ENCODE data around the gene ANO9.

Gene ANO9

DNA sequence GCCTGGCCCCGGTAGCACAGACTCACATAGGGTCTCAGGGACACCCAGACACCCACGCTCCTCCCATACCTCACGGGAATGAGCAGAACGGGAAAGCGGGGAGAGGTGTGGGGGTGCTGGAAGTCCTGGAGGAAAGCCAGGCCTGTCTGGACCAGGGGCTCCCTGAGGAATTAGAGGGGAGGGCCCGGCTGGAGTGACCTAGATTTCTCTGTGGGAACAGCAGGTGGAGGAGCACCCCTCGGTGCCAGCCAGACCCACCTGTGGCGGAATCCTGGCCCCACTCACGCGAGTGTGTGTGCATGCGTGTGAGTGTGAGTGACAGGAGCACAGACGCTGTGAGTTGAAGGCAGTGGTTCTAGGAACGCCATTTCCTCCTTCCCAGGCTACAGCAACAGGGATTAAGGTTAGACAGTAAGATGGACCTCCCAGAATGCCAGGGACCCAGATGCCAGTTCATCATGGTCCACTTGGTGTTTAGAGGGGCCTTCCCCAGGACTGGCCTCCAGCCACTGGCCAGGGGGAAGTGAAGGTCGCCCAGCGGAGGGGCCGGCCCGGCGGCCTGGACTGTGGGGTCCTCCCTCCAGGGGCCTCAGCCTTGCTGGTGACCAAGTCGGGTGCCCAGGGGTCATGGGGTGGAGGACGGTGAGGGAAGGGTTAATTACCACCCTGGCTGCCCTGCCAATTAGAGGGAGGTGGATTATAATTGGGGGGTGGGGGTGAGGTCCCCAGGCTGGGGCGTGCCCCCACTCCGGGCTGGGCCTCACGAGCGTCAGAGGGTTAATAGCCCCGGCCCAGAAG lies 46.8 kb downstream of the ANO9 start:
- no peaks in the 10 kb centered on the region for H3K4me1 Mint-ChIP-seq
- no peak overlapping the region for H3K27ac Mint-ChIP-seq
- H3K36me3 Mint-ChIP-seq (ENCODE audit: low read depth) = no peaks in the 10 kb centered on the region
- H3K9me3 Mint-ChIP-seq = no peaks in the 10 kb centered on the region
- TF ChIP-seq CTCF (IDR thresholded peaks at IDR 0.05; ENCODE audit: unreplicated experiment in 3 of 3) = no peak
- no peaks in the 10 kb centered on the region for H3K27me3 Mint-ChIP-seq (ENCODE audit: low read depth)
- no peak overlapping the region for H3K4me3 Mint-ChIP-seq

DNA sequence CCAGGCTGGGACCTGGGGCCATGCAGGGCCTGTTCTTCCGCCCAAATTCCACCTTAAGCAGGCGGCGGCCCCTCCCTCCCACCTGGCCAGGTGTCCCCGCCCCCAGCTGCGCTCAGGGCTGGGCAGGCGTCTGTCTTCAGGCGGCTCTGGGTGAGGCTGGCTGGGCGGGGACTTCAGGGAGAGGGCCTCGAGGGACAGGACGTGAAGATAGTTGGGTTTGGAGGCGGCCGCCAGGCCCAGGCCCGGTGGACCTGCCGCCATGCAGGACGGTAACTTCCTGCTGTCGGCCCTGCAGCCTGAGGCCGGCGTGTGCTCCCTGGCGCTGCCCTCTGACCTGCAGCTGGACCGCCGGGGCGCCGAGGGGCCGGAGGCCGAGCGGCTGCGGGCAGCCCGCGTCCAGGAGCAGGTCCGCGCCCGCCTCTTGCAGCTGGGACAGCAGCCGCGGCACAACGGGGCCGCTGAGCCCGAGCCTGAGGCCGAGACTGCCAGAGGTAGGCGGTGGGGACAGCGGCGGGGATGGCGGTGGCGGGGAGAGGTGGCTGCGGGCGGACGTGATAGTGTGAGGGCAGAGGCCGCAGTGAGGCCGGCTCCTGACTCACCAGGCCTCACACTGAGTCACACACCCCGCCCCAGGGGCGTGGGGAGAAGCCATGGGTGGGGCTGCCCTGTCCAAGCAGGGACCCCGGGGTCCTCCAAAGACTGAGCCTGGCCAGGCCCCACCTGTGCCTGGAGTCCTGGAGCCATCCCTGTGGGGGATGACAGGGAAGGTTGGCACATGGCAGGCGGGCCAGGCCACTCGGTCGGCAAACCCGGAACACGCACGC lies 47.6 kb downstream of the ANO9 start, which contains the start of gene PKP3:
Gene PKP3, plus strand, starts transcription at position 176 of the 824 bp plus-strand sequence. Its CDS starts 84 bp downstream, at position 260.
- no peak within 1 kb of the TSS for H3K27ac Mint-ChIP-seq

GRCh38 chr11:393219-394033 lies 48.4 kb downstream of the ANO9 start:
- Mint-ChIP-seq H3K4me1 (peaks cover 8% of the 10 kb centered on the region), H3K9me3 (no peaks in the 10 kb centered on the region), H3K27ac (no peak overlapping the region), H3K36me3 (ENCODE audit: low read depth) (no peaks in the 10 kb centered on the region), H3K27me3 (ENCODE audit: low read depth) (peaks cover 4% of the 10 kb centered on the region), H3K4me3 (no peak overlapping the region)
- no peak for TF ChIP-seq CTCF (IDR thresholded peaks at IDR 0.05; ENCODE audit: unreplicated experiment in 3 of 3)

More for the DNA sequence above, 47.6 kb downstream of the ANO9 start, which contains the start of gene PKP3:
- no peaks in the 10 kb centered on the region for H3K4me1 Mint-ChIP-seq
- TF ChIP-seq CTCF (IDR thresholded peaks at IDR 0.05; ENCODE audit: unreplicated experiment in 3 of 3) = no peak
- H3K9me3 Mint-ChIP-seq = no peaks in the 10 kb centered on the region
- H3K27me3 Mint-ChIP-seq (ENCODE audit: low read depth) = no peaks in the 10 kb centered on the region
- no peaks in the 10 kb centered on the region for H3K36me3 Mint-ChIP-seq (ENCODE audit: low read depth)
- no peak within 1 kb of the TSS for H3K4me3 Mint-ChIP-seq

- Mint-ChIP-seq H3K27ac (no peak overlapping the region), H3K27me3 (ENCODE audit: low read depth) (peaks cover 4% of the 10 kb centered on the region), H3K4me1 (peaks cover 18% of the 10 kb centered on the region), H3K9me3 (peaks cover under 1% of the 10 kb centered on the region), H3K36me3 (ENCODE audit: low read depth) (no peaks in the 10 kb centered on the region), H3K4me3 (no peak overlapping the region)
- TF ChIP-seq CTCF (IDR thresholded peaks at IDR 0.05; ENCODE audit: unreplicated experiment in 3 of 3) = no peak
These were observed 49.6 kb downstream of the ANO9 start for GRCh38 chr11:392102-392777.
